ENCODE results near the gene KCNJ6. TPM values are rescaled to one million over a fixed set of nuclear protein-coding genes. Genes with fewer than 3 reads are reported as not detected.

The KCNJ6 gene
- total and polyA plus RNA-seq, 2 of the 8 experiments (the other 6 are each of a cell fraction or from before 2014, with no cell fraction given): 0.51 to 1.2 TPM

DNA sequence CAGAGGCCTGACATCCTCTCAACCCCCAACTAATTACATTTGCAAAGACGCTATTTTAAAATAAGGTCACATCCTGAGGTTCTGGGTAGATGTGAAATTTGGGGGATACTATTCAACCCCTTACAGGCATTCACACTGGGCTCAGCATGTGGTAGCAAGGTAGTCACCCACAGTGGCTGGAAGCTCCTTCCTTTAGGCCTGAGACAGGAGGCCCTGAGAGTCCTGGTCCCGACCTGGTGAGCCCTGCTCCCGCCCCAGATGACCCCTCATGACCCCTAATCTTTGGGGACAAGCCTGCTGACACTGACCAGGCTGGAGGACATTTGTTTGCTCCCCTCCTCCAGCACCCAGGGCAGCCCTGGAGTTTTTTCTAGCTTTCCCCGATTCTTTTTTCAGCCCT is 323.8 kb downstream of the KCNJ6 start:
- Histone ChIP-seq H3K9me3 (ENCODE audit: insufficient read depth in 2 of 2, low read depth in 1 of 2, low read length in 1 of 2) (no peaks in the 10 kb centered on the region), H4K5ac (ENCODE audit: insufficient read length, low read depth, low read length) (peak overlapping the region; percentile 73), H2BK12ac (ENCODE audit: low read depth, low read length) (peak overlapping the region; percentile 63; the same call in 1 of the 2 replicates), H2BK15ac (ENCODE audit: low read length) (0 out of 2 replicates have a peak overlapping the region, but pooled peaks have one; percentile 0), H3K4ac (replicated peaks; ENCODE audit: insufficient read length, low read depth, low read length) (peak overlapping the region; percentile 88), H2AFZ (ENCODE audit: low read length) (no peak overlapping the region), H3K4me2 (ENCODE audit: insufficient read depth in 1 of 2, low read depth in 2 of 2, low read length in 2 of 2) (peak overlapping the region; percentile 35 to 78), H4K8ac (ENCODE audit: extremely low read depth, insufficient read depth, low read length) (no peak overlapping the region; the same call in 1 of the 2 replicates), H3K4me1 (replicated peaks in 1 of 4; ENCODE audit: control insufficient read depth in 3 of 4, insufficient read depth in 4 of 4, low read length in 3 of 4) (peaks cover 8 to 25% (median 18%) of the 10 kb centered on the region in 4 experiments), H3K36me3 (ENCODE audit: control insufficient read depth in 2 of 4, insufficient read depth in 4 of 4, low read length in 3 of 4) (no peaks in the 10 kb centered on the region), H2AK5ac (ENCODE audit: low read depth, low read length) (0 out of 2 replicates have a peak overlapping the region, but pooled peaks have one; percentile 59), H4K91ac (replicated peaks; ENCODE audit: insufficient read length, low read length) (peak overlapping the region; percentile 91), H2BK120ac (replicated peaks; ENCODE audit: low read depth, low read length) (peak overlapping the region; percentile 75), H4K20me1 (replicated peaks in 1 of 2; ENCODE audit: control insufficient read depth in 1 of 2, insufficient read depth in 2 of 2, low read length in 2 of 2) (no peaks in the 10 kb centered on the region), H3K23me2 (ENCODE audit: low read depth, low read length) (peaks cover 5% of the 10 kb centered on the region; the same call in 1 of the 2 replicates), H3K4me3 (ENCODE audit: extremely low read depth in 1 of 4, insufficient read depth in 2 of 4, low read depth in 3 of 4, low read length in 4 of 4) (peak overlapping the region in 2 of 4 experiments; percentile 14 to 51; a peak in 2 of 8 replicates), H3K23ac (ENCODE audit: insufficient read length) (no peak overlapping the region), H2BK20ac (ENCODE audit: low read length) (peak overlapping the region; percentile 51; the same call in 1 of the 2 replicates), H3K18ac (ENCODE audit: extremely low read depth, low read length) (peak overlapping the region; percentile 84), H3K79me2 (ENCODE audit: control insufficient read depth in 1 of 2, insufficient read depth in 2 of 2, low read length in 2 of 2) (peaks cover 0 to 15% of the 10 kb centered on the region in 2 experiments; a peak in 1 of 4 replicates), H3K9ac (replicated peaks in 1 of 4; ENCODE audit: extremely low read depth in 1 of 4, low read depth in 3 of 4, low read length in 3 of 4) (peak overlapping the region in 2 of 4 experiments; percentile 14 to 47; a peak in 4 of 7 replicates), H2BK5ac (ENCODE audit: low read depth, low read length) (peak overlapping the region; percentile 98), H3K56ac (replicated peaks; ENCODE audit: insufficient read length, low read depth, low read length) (peak overlapping the region; percentile 90), H3K14ac (ENCODE audit: insufficient read length) (no peak overlapping the region), H3K27me3 (replicated peaks in 1 of 4; ENCODE audit: control insufficient read depth in 3 of 4, extremely low read depth in 1 of 4, insufficient read depth in 3 of 4, low read length in 3 of 4) (no peaks in the 10 kb centered on the region), H3K79me1 (ENCODE audit: low read depth, low read length) (no peaks in the 10 kb centered on the region), H3K27ac (ENCODE audit: low read depth, low read length) (peak overlapping the region; percentile 65; the same call in 1 of the 2 replicates)
- TF ChIP-seq POLR2AphosphoS5 (IDR thresholded peaks at IDR 0.05; ENCODE audit: low read depth, low read length): no peak
- TF ChIP-seq KDM4A (IDR thresholded peaks at IDR 0.05; ENCODE audit: low read depth, low read length, severe bottlenecking): no peak
- no peak for TF ChIP-seq ASH2L (IDR thresholded peaks at IDR 0.05; ENCODE audit: low read length)
- TF ChIP-seq RNF2 (IDR thresholded peaks at IDR 0.05; ENCODE audit: borderline replicate concordance, low read depth, low read length, missing control alignments, poor library complexity, severe bottlenecking): no peak
- TF ChIP-seq RFX5 (IDR thresholded peaks at IDR 0.05; ENCODE audit: borderline replicate concordance, low read depth, low read length): no peak
- no peak for TF ChIP-seq CEBPB (IDR thresholded peaks at IDR 0.05; ENCODE audit: low read depth, low read length)
- TF ChIP-seq SIX5 (IDR thresholded peaks at IDR 0.05; ENCODE audit: low read depth, low read length): no peak
- ChIA-PET POLR2A (ENCODE audit: partially characterized antibody) (interaction anchor here (0.6 to 3.6 kb wide), 18 partner anchors 10 to 325 kb away, joined by 3 to 26 read pairs (median 3); partner anchors contain the start of gene VPS26C), CTCF (ENCODE audit: partially characterized antibody) (interaction anchor here (0.7 to 1.1 kb wide), 3 partner anchors 9 to 82 kb away, joined by 3 read pairs; no protein-coding TSS in a partner anchor)
- FAIRE-seq (no peak), DNase-seq (ENCODE audit: low read depth in 1 of 2, low spot score in 2 of 2) (peak in 1 of 2 experiments; percentile 67)
- WGBS, 2 experiments (ENCODE audit: extremely low coverage in 1 of 2, insufficient coverage in 1 of 2, insufficient read length in 1 of 2, insufficient replicate concordance in 2 of 2, low coverage in 1 of 2, low lambda C conversion rate in 2 of 2, missing lambda C conversion rate in 1 of 2): 32% methylated on average over 4 of the region's 4 CpGs; no CpG with 5 or more reads in 1 of the 2 experiments
